Measurements from ENCODE around the gene ETV1.

Gene ETV1

DNA sequence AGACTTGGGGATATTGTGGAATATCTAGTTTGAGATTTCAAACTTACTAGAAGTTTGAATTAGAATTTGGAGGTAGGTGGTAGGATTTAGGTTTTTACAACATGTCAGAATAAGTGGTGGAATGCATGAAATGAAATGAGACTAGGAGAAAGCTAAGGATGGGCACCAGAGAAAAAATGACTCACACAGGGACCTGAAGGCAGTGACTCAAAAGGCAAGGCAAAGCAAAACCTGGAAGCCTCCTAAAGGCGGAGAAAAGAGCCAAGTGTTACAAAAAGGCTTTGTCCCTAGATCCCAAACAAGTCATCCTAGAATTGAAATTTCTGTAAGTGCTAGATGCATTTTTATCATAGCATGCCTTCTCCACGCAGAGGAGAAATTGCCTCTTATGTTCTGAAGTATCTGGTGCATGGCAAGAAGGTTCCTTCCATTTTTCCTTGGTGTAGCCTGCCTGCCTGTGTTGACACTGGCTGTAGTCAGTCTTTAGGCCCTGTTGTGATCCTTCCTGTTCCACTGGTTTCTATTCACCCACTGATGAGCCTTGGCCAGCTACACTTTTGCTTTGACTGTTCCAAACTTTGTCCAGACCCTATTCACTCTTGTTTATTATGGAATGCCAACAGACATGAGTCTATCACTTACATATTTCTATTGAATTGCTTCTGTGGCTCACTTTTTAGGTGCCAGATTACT, 109.3 kb downstream of the ETV1 start:
- no peak for DNase-seq (ENCODE audit: low read depth in 3 of 3)

DNA sequence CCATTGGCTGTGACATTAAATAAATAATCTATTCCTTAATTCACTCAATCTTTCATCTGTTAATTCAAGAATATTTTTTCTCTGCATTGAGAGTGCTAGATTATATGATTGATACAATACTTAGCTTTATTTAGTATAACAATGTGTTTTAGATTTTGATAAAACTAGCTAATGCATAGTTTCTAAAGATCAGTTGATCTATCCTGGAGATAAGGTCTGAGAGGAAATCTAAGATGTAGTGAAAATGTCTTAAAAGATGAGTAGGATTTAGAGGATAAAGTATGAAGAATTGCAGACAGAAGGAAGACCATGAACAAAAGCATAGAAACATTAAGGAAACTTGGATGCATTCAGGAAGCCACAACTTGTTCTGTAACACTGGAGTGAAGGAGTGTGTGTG, 110.3 kb downstream of the ETV1 start:
- no peak for DNase-seq (ENCODE audit: low read depth in 3 of 3)

DNA sequence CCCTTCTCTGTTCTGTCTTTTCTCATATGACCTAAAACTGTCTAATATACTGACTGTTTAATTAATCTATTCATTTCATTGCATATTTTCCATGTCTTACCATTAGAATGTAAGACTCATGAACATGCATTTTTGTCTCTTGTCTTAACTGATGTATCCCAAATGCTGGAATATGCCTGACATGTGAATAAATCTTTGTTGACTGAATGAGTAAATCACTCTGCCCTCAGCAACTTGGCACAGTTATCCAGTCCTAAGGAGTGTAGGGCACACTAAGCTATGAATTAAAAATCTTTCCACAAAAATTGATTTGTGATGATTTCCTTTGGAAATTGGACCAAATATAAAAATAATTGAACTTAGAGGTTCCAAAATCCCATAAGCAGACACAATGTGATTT, 111.3 kb downstream of the ETV1 start:
- DNase-seq (ENCODE audit: low read depth in 3 of 3): no peak

DNA sequence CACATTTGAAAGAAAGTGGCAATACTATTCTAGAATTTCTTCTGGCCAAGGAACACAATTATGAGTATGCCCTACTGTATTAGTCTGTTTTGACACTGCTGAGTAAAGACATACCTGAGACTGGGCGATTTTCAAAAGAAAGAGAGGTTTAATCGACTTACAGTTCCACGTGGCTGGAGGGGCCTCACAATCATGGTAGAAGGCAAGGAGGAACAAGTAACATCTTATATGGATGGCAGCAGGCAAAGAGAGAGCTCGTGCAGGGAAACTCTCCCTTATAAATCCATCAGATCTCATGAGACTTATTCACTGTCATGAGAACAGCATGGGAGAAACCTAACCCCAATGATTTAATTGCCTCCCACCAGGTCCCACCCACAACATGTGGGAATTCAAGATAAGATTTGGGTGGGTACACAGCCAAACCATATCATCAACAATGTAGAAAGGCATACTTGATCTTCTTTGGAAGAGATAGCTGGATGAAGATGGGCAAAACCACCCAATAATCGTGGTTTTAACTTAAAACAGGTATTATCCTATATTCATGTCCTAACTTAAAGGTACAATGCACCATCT, 113.9 kb downstream of the ETV1 start:
- no peak for DNase-seq (ENCODE audit: low read depth in 3 of 3)

DNA sequence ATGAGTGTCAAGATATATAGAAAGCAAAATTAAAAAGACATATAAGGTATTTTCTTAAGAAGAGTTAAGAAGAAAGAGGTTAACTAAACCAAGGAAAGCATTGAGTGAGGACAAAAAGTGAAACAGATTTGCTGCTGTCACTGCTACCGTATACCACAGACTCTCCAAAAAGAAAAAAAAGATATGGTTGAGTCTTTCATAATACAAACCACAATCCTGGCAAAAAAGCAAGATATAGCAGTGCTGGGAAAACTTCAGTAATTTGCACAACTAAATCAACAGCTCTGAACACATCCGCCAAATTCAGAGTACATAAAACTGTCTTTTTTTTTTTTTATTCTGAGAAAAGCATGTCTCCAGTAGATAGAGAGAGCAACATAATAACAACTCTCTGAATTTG, 114.7 kb downstream of the ETV1 start:
- DNase-seq (ENCODE audit: low read depth in 3 of 3): no peak

DNA sequence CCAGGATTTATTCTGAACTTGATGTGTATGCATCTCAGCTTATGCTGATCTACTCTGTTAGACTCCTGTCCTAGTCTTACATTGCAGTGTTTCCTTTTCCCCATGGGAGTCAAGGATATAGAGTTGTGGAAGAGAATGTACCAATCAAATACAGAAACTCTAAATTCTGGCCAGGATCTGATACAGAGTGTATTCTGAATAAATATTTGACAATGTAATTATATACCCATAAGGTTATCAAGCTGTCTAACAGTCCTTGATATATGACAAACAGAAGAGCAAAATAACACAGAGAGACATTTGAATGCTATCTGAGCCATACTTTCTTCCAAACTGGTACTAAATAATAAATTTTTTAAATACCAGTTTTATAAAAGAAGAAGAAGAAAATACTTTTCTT, 116.8 kb downstream of the ETV1 start:
- DNase-seq (ENCODE audit: low read depth in 3 of 3): no peak

DNA sequence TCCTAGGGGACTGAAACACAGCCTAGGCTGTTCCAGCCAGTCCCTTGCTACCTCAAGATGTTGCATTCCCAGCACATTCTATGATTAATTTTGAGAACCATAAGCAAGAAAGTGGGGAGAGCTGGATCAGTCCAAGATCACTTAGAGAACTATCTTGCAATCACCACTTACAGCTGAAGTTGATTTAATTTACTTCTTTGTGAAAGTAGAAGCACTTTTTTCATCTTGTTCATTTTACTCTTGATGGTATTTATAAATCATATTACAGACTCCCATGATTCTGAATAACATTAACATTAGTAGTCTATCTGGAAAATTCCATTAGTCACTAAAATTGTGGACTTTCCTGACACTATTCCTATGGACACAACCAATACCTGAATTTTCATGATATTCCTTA, 118.5 kb downstream of the ETV1 start:
- DNase-seq (ENCODE audit: low read depth in 3 of 3): no peak

DNA sequence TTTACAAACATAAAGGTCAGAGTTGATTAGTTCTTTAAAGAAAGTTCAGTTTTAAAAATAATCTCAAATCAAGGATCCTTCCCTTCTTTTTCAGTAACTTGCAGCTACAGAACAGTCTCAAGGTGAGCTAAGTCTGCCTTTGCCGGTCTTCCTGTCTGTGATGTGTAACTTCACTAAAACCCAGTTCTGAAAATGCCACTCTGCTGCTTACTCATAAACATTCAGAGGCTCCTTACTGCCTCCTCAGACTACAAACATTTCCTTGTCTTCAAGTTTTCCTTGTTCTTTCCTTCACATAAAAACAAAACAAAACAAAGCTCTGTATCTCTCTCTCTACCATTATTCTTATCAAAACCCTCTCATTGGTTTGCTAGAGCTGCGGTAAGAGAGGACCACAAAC, 128.7 kb downstream of the ETV1 start:
- DNase-seq (ENCODE audit: low read depth in 3 of 3): no peak

DNA sequence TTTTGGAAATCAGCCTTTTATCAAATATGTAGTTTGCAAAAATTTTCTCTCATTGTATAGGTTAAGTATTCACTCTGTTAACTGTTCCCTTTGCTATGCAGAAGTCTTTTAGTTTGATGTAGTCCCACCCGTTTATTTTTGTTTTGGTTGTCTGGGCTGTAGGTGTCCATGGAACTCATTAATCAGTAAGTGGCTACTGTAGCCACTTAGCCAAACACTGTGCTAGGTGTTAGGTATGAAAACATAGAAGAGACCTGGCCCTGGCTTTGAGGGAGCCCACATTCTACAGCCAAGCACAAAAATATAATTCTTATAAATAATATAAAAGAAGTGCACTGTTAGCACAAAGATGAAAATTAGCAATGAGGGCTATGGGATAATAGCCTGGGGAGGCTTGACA, 133.5 kb downstream of the ETV1 start:
- DNase-seq (ENCODE audit: low read depth in 3 of 3): no peak

DNA sequence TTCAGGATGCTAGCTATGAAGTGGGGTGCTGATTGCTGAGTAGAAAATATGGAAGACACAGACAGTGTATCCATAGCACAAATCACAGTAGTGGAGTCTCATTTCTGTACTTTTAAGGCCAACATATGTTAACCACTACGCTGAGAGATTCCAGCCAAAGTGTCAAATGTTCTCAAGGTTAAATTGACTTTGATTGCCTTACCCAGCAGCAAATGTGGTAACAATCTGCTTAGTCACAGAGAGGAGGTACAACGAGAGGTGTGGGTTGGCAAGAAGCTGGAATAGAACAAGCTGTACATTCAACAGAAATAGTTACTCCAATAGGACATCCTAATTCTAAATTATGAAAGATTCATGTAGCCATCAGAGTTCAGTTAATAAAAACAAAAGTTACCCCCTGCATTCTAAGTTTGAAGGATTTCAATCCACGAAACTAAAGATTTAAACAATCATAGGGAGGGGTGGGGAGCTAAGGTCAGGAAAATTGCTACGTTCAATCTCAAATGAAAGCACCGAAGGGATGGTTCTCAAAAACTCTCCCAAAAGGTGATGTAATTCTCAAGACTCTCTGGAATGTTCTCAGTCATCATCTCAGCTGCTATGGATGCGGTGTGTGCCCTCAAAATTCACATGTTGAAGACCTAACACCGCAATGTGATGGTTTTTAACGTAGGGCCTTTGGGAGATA, 137.0 kb downstream of the ETV1 start:
- no peak for DNase-seq (ENCODE audit: low read depth in 3 of 3)

DNA sequence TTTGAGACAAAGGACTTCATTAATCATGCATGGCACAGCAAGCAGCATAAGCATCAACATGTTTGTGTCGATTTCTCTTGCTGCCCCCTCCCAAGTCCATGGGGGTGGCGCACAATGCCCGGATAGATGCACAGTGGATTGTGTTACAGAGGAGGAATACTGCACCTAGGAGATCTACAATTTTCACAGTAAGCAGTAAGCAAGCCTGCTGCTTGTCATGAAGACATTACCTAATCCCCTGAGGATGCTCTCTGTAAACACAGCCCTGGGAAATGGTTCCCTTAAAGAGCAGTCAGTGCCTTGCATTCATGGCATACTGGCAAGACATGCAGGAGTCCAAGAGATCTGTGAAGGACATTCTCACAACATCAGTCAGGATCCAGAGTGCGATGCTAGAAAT, 137.7 kb downstream of the ETV1 start:
- DNase-seq (ENCODE audit: low read depth in 3 of 3): no peak

DNA sequence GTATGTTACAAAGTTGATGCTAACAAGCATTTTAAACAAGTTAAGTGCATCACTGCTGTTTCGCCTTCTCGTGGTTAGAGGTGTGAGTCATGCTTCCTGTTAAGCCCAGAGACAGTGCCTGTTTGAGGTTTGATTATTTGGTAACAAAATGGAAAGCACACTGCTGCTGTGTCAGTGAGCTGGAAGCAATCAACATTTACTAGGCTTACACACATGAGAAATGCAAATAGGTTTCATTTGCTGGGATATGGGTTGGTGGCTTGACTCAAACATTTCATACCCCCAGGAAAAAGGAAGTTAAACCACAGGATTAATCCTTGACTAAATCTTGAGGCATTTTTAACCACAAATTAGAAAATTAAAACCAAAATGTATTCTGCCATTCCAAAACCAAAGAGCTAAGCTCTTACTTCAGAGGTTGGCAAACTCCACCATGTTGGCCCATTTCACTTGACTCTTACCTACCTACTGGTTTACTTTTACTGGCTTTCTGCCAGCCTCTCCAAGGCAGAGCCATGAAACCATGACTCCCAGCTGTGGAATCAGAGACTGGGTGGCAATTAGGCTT, 139.2 kb downstream of the ETV1 start:
- peak in 1 of 3 experiments; percentile 35 for DNase-seq (ENCODE audit: low read depth in 3 of 3)

DNA sequence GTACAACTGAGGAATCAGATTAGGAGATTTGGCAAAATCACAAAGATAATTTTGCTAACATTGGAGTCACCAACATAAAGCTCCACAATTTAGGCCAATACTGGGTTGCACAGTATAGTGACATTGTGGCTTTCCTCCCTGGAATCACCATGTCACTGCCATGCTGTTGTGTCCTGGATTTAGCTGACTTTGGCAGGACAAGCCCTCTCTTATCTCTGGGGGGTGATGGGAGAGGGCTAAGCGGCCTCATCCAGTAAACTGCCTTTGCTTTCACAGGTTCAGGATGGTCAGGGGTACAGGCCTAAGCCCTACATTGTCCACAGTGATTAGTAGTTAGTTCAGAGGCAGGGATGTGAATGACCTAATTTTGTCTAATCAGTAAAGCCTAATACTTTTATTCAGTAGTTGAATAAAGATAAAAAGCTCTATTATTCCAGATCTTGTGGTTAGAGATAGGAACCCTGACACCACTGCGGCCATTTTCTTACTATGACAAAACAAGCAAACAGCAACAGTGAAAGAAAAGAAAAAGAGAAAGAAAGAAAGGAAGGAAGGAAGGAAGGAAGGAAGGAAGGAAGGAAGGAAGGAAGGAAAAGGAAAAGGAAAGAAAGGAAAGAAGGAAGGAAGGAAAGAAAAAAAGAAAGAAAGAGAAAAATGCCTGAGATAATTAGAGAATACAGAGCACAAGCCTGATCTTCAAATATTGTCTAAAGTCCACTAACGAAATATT, 140.1 kb downstream of the ETV1 start:
- no peak for DNase-seq (ENCODE audit: low read depth in 3 of 3)

DNA sequence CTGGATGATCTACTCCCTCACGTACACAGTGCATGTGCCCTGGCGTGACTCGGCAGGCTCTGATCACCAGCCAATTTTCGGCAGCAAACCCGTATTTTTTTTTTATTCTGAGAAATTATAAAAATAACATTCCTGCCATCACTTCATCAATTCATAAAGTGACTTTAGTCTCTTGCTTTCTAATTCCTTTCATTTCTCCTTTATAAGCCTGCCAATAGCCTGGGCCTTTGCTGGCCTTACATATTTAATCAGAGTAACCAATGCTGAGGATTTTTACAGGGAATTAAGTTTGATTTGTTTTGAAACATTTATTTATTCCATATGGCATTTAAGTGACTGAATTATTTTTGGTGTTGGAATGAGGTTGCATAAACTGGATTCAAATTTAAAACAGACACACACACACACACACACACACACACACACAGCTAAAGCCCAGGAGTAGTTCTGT, 140.8 kb downstream of the ETV1 start:
- no peak for DNase-seq (ENCODE audit: low read depth in 3 of 3)

DNA sequence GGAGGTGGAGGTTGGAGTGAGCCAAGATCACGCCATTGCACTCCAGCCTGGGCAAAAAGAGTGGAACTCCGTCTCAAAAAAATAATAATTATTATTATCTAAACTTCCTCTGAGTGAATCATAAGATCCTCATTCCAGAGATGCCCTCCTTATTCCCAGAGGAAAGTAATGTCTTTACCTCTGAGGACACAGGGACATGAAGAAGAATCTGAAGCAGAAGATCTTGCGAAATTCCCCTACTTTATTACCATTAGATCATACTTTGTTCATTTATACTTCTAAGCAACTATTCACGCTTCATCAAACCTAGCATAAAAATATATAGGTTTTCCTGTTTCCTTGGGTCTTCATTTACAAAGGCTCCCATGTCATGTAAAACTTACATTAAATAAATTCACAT, 143.1 kb downstream of the ETV1 start:
- DNase-seq (ENCODE audit: low read depth in 3 of 3): no peak

DNA sequence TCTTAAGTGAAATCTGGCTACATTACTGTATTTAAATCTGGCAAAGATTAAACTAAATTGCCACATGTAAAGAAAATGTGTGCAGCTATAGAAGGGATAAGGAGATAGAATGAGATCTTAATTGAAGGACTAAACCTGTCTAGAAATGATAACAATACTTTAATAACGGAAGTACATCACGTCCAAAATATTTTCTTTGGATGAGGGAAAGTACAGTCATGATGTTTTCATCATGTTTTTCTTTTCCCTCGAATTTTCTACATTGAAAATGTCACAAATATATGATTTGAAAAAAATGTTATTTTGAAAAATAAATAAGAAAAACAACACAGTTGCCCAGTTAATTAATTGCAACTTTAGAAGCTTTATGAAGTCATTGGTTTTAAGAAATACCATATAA, 143.9 kb downstream of the ETV1 start:
- DNase-seq (ENCODE audit: low read depth in 3 of 3): no peak

DNA sequence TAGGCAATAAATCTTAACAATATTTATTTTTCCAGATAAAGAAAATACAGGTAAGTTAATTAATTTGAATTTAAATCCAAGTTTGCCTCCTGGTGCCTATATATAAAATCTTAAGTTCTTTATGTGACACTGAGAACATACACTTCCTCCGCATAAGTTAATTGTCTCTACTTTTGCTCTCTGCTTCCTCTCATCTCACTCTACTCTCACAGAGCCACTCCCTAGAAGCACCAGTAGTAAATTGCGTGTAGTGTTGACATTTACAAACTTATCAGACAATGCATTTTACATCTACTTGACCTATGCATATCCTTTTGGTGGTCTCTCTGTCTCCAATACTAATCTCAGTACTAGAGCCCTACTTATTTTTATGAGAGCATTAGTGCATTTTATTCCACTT, 144.5 kb downstream of the ETV1 start:
- no peak for DNase-seq (ENCODE audit: low read depth in 3 of 3)

DNA sequence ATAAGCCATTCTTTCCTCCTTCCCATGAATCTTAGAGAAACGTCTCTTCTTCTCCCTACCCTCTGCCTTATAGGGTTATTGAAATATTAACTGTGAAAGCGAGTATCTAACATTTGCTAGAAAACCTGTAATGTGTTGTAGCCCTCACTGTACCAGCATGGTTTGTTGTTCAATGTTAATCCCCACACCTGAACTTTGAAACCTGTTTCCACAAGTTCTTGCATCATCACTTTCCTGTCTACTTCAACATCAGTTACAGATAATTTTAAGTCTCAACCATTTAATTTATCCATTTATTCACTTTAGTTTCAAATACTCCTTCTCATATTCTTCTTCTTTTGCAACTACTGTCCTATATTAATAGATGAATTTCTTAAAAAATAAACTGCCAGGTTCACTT, 148.2 kb downstream of the ETV1 start:
- no peak for DNase-seq (ENCODE audit: low read depth in 3 of 3)

Measured in stimulated activated CD4-positive, alpha-beta T cell treated with anti-CD3 and anti-CD28 coated beads, TNF-alpha, amount 100 ng/mL, for 4 hours (primary cell).